ENCODE data around the gene CD4.

The CD4 gene

GRCh38 chr12:6868211-6869048, 79.1 kb downstream of the CD4 start (continued):
- TF ChIP-seq ZNF561 (tag by site-specific recombination; IDR thresholded peaks at IDR 0.05; ENCODE audit: borderline replicate concordance), result no peak
- TF ChIP-seq ZNF654 (tag by site-specific recombination; IDR thresholded peaks at IDR 0.05; ENCODE audit: low read depth), result no peak
- no peak for TF ChIP-seq GLI4 (tag by site-specific recombination; IDR thresholded peaks at IDR 0.05)
- no peak for TF ChIP-seq YY2 (tag by site-specific recombination; IDR thresholded peaks at IDR 0.05)
- TF ChIP-seq KLF8 (tag by site-specific recombination; IDR thresholded peaks at IDR 0.05), result no peak
- no peak for TF ChIP-seq ZBTB10 (tag by site-specific recombination; IDR thresholded peaks at IDR 0.05)
- TF ChIP-seq ZNF704 (tag by site-specific recombination; IDR thresholded peaks at IDR 0.05), result no peak
- TF ChIP-seq KLF16 (tag by site-specific recombination; IDR thresholded peaks at IDR 0.05), result no peak
- TF ChIP-seq ZNF426 (tag by site-specific recombination; IDR thresholded peaks at IDR 0.05), result no peak
- no peak for TF ChIP-seq PATZ1 (tag by site-specific recombination; IDR thresholded peaks at IDR 0.05)
- no peak for TF ChIP-seq ZNF311 (tag by site-specific recombination; IDR thresholded peaks at IDR 0.05; ENCODE audit: borderline replicate concordance)
- TF ChIP-seq ZFP37 (tag by site-specific recombination; IDR thresholded peaks at IDR 0.05), result peak; percentile 33; the same call in 1 of the 2 replicates
- TF ChIP-seq ZNF133 (tag by site-specific recombination; IDR thresholded peaks at IDR 0.05), result no peak
- TF ChIP-seq ZNF148 (tag by site-specific recombination; IDR thresholded peaks at IDR 0.05; ENCODE audit: borderline replicate concordance), result no peak
- TF ChIP-seq GLIS1 (tag by site-specific recombination; IDR thresholded peaks at IDR 0.05), result 0 out of 2 replicates have a peak, but pooled peaks have one; percentile 1
- TF ChIP-seq ZNF777 (tag by site-specific recombination; IDR thresholded peaks at IDR 0.05; ENCODE audit: borderline replicate concordance), result no peak
- TF ChIP-seq ZNF354C (tag by site-specific recombination; IDR thresholded peaks at IDR 0.05; ENCODE audit: borderline replicate concordance, low read depth), result no peak
- no peak for TF ChIP-seq ZNF600 (tag by site-specific recombination; IDR thresholded peaks at IDR 0.05)
- TF ChIP-seq HOXD13 (CRISPR knock-in tag; IDR thresholded peaks at IDR 0.05; ENCODE audit: borderline replicate concordance), result no peak
- no peak for TF ChIP-seq ATF2 (tag by site-specific recombination; IDR thresholded peaks at IDR 0.05; ENCODE audit: low read depth)
- no peak for TF ChIP-seq TCF7L2 (IDR thresholded peaks at IDR 0.05; ENCODE audit: borderline replicate concordance, low read depth, low read length)
- peak; percentile 16; the same call in 1 of the 2 replicates for TF ChIP-seq ZBTB8A (tag by site-specific recombination; IDR thresholded peaks at IDR 0.05)
- TF ChIP-seq BCL11A (tag by site-specific recombination; IDR thresholded peaks at IDR 0.05; ENCODE audit: low read depth), result no peak
- no peak for TF ChIP-seq ZNF239 (tag by site-specific recombination; IDR thresholded peaks at IDR 0.05)
- no peak for TF ChIP-seq ZNF248 (tag by site-specific recombination; IDR thresholded peaks at IDR 0.05)
- no peak for TF ChIP-seq ZNF548 (tag by site-specific recombination; IDR thresholded peaks at IDR 0.05)
- TF ChIP-seq PRDM1 (tag by site-specific recombination; IDR thresholded peaks at IDR 0.05), result peak; percentile 44; the same call in 1 of the 2 replicates
- no peak for TF ChIP-seq ZNF19 (tag by site-specific recombination; IDR thresholded peaks at IDR 0.05; ENCODE audit: low read depth)
- no peak for TF ChIP-seq ZNF791 (tag by site-specific recombination; IDR thresholded peaks at IDR 0.05)
- no peak for TF ChIP-seq ZNF433 (tag by site-specific recombination; IDR thresholded peaks at IDR 0.05; ENCODE audit: low read depth)
- TF ChIP-seq ZFP69B (tag by site-specific recombination; IDR thresholded peaks at IDR 0.05), result no peak
